Natural killer cell (primary cell): ENCODE measurements around the gene MOGAT3. TPM values are rescaled to one million over a fixed set of nuclear protein-coding genes. Genes with fewer than 3 reads are reported as not detected.

Experiments
- ATAC-seq, 3 donors: fragments of 150-1000 bp in 2 of 3; fragments of 200-7000 bp in 1 of 3; cut with Tn5 transposase; 1 replicate in 1 of 3; 2 replicates in 2 of 3; pipeline ENCODE4 v1.10.0; 2021; ENCODE audit warnings: mild to moderate bottlenecking in 2 of 3, moderate library complexity in 2 of 3
- DNase-seq, 2 donors: peaks; one replicate each; pipeline versions ENCODE4 v3.0.0 to v3.0.0-alpha.2; 2013 to 2021; ENCODE audit warnings: mixed read lengths in 1 of 2
- H3K27ac ChIP-seq: one replicate; pipeline ENCODE4 v1.5.1; 2013; ENCODE audit warnings: mild to moderate bottlenecking, low read length
- H3K27me3 ChIP-seq: one replicate; pipeline ENCODE4 v1.6.1; 2013; ENCODE audit warnings: low read length; ENCODE audit not compliant: control insufficient read depth, insufficient read depth
- H3K36me3 ChIP-seq: one replicate; pipeline ENCODE4 v1.6.1; 2013; ENCODE audit warnings: low read length; ENCODE audit not compliant: control insufficient read depth, insufficient read depth
- H3K4me1 ChIP-seq: one replicate; pipeline ENCODE4 v1.6.1; 2013; ENCODE audit warnings: low read length; ENCODE audit not compliant: control insufficient read depth, insufficient read depth
- H3K4me3 ChIP-seq: one replicate; pipeline ENCODE4 v1.5.1; 2013; ENCODE audit warnings: low read length
- H3K9me3 ChIP-seq: one replicate; pipeline ENCODE4 v1.6.1; 2013; ENCODE audit warnings: low read length; ENCODE audit not compliant: control insufficient read depth, insufficient read depth
- H3K27ac Mint-ChIP-seq, 2 donors: one replicate each; pipeline ENCODE4 v1.8.0; 2022; ENCODE audit warnings: mild to moderate bottlenecking in 2 of 2, mixed read lengths in 2 of 2, moderate library complexity in 1 of 2
- H3K27me3 Mint-ChIP-seq, 2 donors: one replicate each; pipeline ENCODE4 v1.8.0; 2022; ENCODE audit warnings: low read depth in 2 of 2, mixed read lengths in 2 of 2
- H3K36me3 Mint-ChIP-seq: one replicate; pipeline ENCODE4 v1.8.0; 2022; ENCODE audit warnings: mixed read lengths
- H3K4me1 Mint-ChIP-seq, 2 donors: one replicate each; pipeline ENCODE4 v1.8.0; 2022; ENCODE audit warnings: mixed read lengths in 2 of 2
- H3K4me3 Mint-ChIP-seq: one replicate; pipeline ENCODE4 v1.8.0; 2022; ENCODE audit warnings: mild to moderate bottlenecking, moderate library complexity, mixed read lengths
- H3K9me3 Mint-ChIP-seq, 2 donors: one replicate each; pipeline ENCODE4 v1.8.0; 2022; ENCODE audit warnings: mixed read lengths in 2 of 2
- CTCF ChIP-seq: fragments of 200-600 bp; IDR thresholded peaks from one replicate; pipeline ENCODE4 v1.8.0; 2022; ENCODE audit warnings: antibody characterized with exemption
- WGBS: methylation state at CpG from one replicate; pipeline ENCODE4 v1.1.7; 2013; ENCODE audit warnings: missing lambda C conversion rate; ENCODE audit not compliant: insufficient coverage; 5-methylcytosine and 5-hydroxymethylcytosine counted together
- intact Hi-C: fragments of 100-400 bp; cut with micrococcal nuclease; formaldehyde crosslinking; loops from one replicate; pipeline ENCODE4 v1.14.2; 2022
- total RNA-seq, 4 donors: library from RNA; stranded (reverse); fragments of 120-200 nt in 1 of 4; gene quantifications; one replicate each; pipeline versions ENCODE4 v1.2.3 to v1.2.4, GENCODE V29; 2013 to 2022

MOGAT3 gene
- total RNA-seq, 3 donors from 2014 or later (not counting 1 experiment from before 2014, with no cell fraction given) = not detected

- H3K27ac Mint-ChIP-seq = no peak within 1 kb of the TSS
- intact Hi-C loops = no loop called here
Measured at GRCh38 chr7:101237206-101238067, 36.6 kb upstream of the MOGAT3 start, which contains the start of gene CLDN15. Gene CLDN15, minus strand, starts transcription at chr7:101237802. Its CDS starts 221 bp downstream, at chr7:101237581.

GRCh38 chr7:101236292-101236835 lies 35.5 kb upstream of the MOGAT3 start:
- Mint-ChIP-seq H3K27me3 (no peaks in the 10 kb centered on the region), H3K4me3 (no peak overlapping the region), H3K9me3 (no peaks in the 10 kb centered on the region), H3K36me3 (no peaks in the 10 kb centered on the region), H3K27ac (no peak overlapping the region), H3K4me1 (peaks cover 0 to 10% of the 10 kb centered on the region in 2 donors)
- no peaks in the 10 kb centered on the region for H3K27me3 ChIP-seq
- H3K9me3 ChIP-seq = no peaks in the 10 kb centered on the region
- peaks cover 24% of the 10 kb centered on the region for H3K36me3 ChIP-seq
- H3K4me3 ChIP-seq = no peak overlapping the region
- no peak for TF ChIP-seq CTCF
- H3K4me1 ChIP-seq = no peaks in the 10 kb centered on the region
- DNase-seq (no peak), ATAC-seq (no peak)
- intact Hi-C loops = no loop called here
- no peak overlapping the region for H3K27ac ChIP-seq
- WGBS = 60% methylated on average over 21 of the region's 21 CpGs

More at GRCh38 chr7:101237206-101238067, 36.6 kb upstream of the MOGAT3 start, which contains the start of gene CLDN15:
- H3K4me1 Mint-ChIP-seq = peaks cover 0 to 10% of the 10 kb centered on the region in 2 donors
- H3K36me3 ChIP-seq = peaks cover 20% of the 10 kb centered on the region
- no peaks in the 10 kb centered on the region for H3K27me3 Mint-ChIP-seq
- H3K9me3 Mint-ChIP-seq = no peaks in the 10 kb centered on the region
- DNase-seq (no peak), ATAC-seq (no peak)
- H3K36me3 Mint-ChIP-seq = no peaks in the 10 kb centered on the region
- H3K27me3 ChIP-seq = no peaks in the 10 kb centered on the region
- H3K4me3 Mint-ChIP-seq = no peak within 1 kb of the TSS
- no peaks in the 10 kb centered on the region for H3K4me1 ChIP-seq
- no peak for TF ChIP-seq CTCF
- WGBS = 56% methylated on average over 25 of the region's 31 CpGs
- H3K9me3 ChIP-seq = no peaks in the 10 kb centered on the region
- H3K27ac ChIP-seq = no peak within 1 kb of the TSS
- H3K4me3 ChIP-seq = no peak within 1 kb of the TSS

- Histone ChIP-seq H3K27me3 (no peaks in the 10 kb centered on the region), H3K27ac (no peak overlapping the region), H3K9me3 (no peaks in the 10 kb centered on the region), H3K36me3 (peaks cover 24% of the 10 kb centered on the region), H3K4me3 (no peak overlapping the region), H3K4me1 (no peaks in the 10 kb centered on the region)
- DNase-seq = no peak
- Mint-ChIP-seq H3K4me1 (peaks cover 0 to 8% of the 10 kb centered on the region in 2 donors), H3K27ac (no peak overlapping the region), H3K36me3 (no peaks in the 10 kb centered on the region), H3K4me3 (no peak overlapping the region), H3K27me3 (no peaks in the 10 kb centered on the region), H3K9me3 (no peaks in the 10 kb centered on the region)
- 74% methylated on average over 8 of the region's 9 CpGs for WGBS
- intact Hi-C loops = no loop called here
- no peak for ATAC-seq
- no peak for TF ChIP-seq CTCF
Measured at GRCh38 chr7:101235522-101235921, 34.7 kb upstream of the MOGAT3 start.
